T-cell (primary cell): ENCODE results near the gene IRAK3. TPM values are rescaled to one million over a fixed set of nuclear protein-coding genes. Genes with fewer than 3 reads are reported as not detected.

ENCODE experiments used
- ATAC-seq, 4 experiments: fragments of 200-7000 bp in 3 of 4; fragments of 150-1000 bp in 1 of 4; cut with Tn5 transposase; replicated peaks in 1 of 4; 1 replicate in 3 of 4; 2 replicates in 1 of 4; pipeline ENCODE4 v1.10.0; 2021; ENCODE audit warnings: moderate library complexity in 3 of 4, mild to moderate bottlenecking in 2 of 4, moderate number of reproducible peaks in 1 of 4
- CTCF ChIA-PET, 2 donors: fragments of 300-600 bp; sonication (Branson Sonifier 250); formaldehyde crosslinking; loops; one replicate each; lab custom pipeline; 2022; ENCODE audit warnings: antibody characterized with exemption in 2 of 2; lab: Charles Lee
- POLR2A ChIA-PET, 2 donors: fragments of 300-600 bp; sonication (Branson Sonifier 250); formaldehyde crosslinking; loops; one replicate each; lab custom pipeline; 2022; ENCODE audit warnings: antibody characterized with exemption in 2 of 2; lab: Charles Lee
- DNase-seq, 35 experiments: peaks; one replicate each; pipeline versions ENCODE4 v3.0.0 to v3.0.0-alpha.2; 2013 to 2023
- H3K27ac ChIP-seq: one replicate; pipeline ENCODE4 v1.5.1; 2013; ENCODE audit warnings: low read length
- H3K27me3 ChIP-seq, 2 experiments: replicated peaks in 1 of 2; 1 replicate in 1 of 2; 2 replicates in 1 of 2; pipeline versions ENCODE4 v1.6.1 to v1.7.0; 2013; ENCODE audit warnings: low read length in 1 of 2, mixed read lengths in 1 of 2; ENCODE audit not compliant: control insufficient read depth in 2 of 2, insufficient read depth in 2 of 2; ENCODE audit errors: extremely low read depth in 1 of 2
- H3K36me3 ChIP-seq, 2 donors: 1 replicate in 1 of 2; 2 replicates in 1 of 2; pipeline versions ENCODE4 v1.6.1 to v1.7.0; 2013; ENCODE audit warnings: low read length in 1 of 2; ENCODE audit not compliant: control insufficient read depth in 2 of 2, insufficient read depth in 1 of 2; ENCODE audit errors: extremely low read depth in 1 of 2
- H3K4me1 ChIP-seq, 2 experiments: 1 replicate in 1 of 2; 2 replicates in 1 of 2; pipeline versions ENCODE4 v1.6.1 to v1.7.0; 2013; ENCODE audit warnings: low read length in 2 of 2, mixed read lengths in 1 of 2; ENCODE audit not compliant: insufficient read depth in 2 of 2, control insufficient read depth in 1 of 2; ENCODE audit errors: extremely low read depth in 1 of 2
- H3K4me3 ChIP-seq, 2 donors: 1 replicate in 1 of 2; 2 replicates in 1 of 2; pipeline versions ENCODE4 v1.5.1 to v1.7.0; 2013; ENCODE audit warnings: mild to moderate bottlenecking in 2 of 2, low read length in 1 of 2, moderate library complexity in 1 of 2; ENCODE audit not compliant: control insufficient read depth in 1 of 2; ENCODE audit errors: extremely low read depth in 1 of 2
- H3K9me3 ChIP-seq: 2 replicates; pipeline ENCODE4 v1.7.0; 2013
- H3K27ac Mint-ChIP-seq, 2 donors: one replicate each; pipeline ENCODE4 v1.8.0; 2020 to 2021; ENCODE audit warnings: mild to moderate bottlenecking in 2 of 2, mixed read lengths in 2 of 2
- H3K27me3 Mint-ChIP-seq, 2 donors: one replicate each; pipeline ENCODE4 v1.8.0; 2021 to 2022; ENCODE audit warnings: mixed read lengths in 2 of 2
- H3K36me3 Mint-ChIP-seq: one replicate; pipeline ENCODE4 v1.8.0; 2021; ENCODE audit warnings: mixed read lengths
- H3K4me1 Mint-ChIP-seq, 3 donors: one replicate each; pipeline ENCODE4 v1.8.0; 2020 to 2022; ENCODE audit warnings: mixed read lengths in 3 of 3, mild to moderate bottlenecking in 1 of 3
- H3K4me3 Mint-ChIP-seq, 3 donors: one replicate each; pipeline ENCODE4 v1.8.0; 2020 to 2022; ENCODE audit warnings: mild to moderate bottlenecking in 3 of 3, mixed read lengths in 3 of 3, moderate library complexity in 3 of 3
- H3K9me3 Mint-ChIP-seq, 3 donors: one replicate each; pipeline ENCODE4 v1.8.0; 2020 to 2022; ENCODE audit warnings: mixed read lengths in 3 of 3
- whole genome bisulfite sequencing: methylation state at CpG from one replicate; pipeline ENCODE4 v1.1.5; 2013; ENCODE audit warnings: missing lambda C conversion rate; ENCODE audit not compliant: insufficient coverage; 5-methylcytosine and 5-hydroxymethylcytosine counted together
- total RNA-seq, 35 experiments: library from RNA in 6 of 35; stranded (reverse) in 6 of 35; fragments of 120-200 nt in 1 of 35; gene quantifications; one replicate each; pipeline versions ENCODE4 v1.2.1 to v1.2.4 and lab custom pipeline; 2013 to 2026

IRAK3 gene
- total RNA-seq, 5 donors from 2014 or later (not counting 1 experiment from before 2014, with no cell fraction given), result 0.16 to 1.0 (median 0.39) TPM

- no peak for DNase-seq
- ATAC-seq, result no peak
- H3K9me3 Mint-ChIP-seq, result peaks cover 0 to 10% (median 3%) of the 10 kb centered on the region in 3 donors
- CTCF ChIA-PET, result interaction anchor here in 1 of 2 donors (1.3 to 2.0 kb wide), 2 partner anchors 10 to 15 kb away, joined by 3 to 4 read pairs; no protein-coding TSS in a partner anchor
- POLR2A ChIA-PET, result interaction anchor here in 1 of 2 donors (0.5 kb wide), 1 partner anchor 614 kb away, joined by 3 read pairs; no protein-coding TSS in a partner anchor
- Histone ChIP-seq H3K27me3 (no peaks in the 10 kb centered on the region), H3K4me3 (no peak overlapping the region), H3K27ac (no peak overlapping the region), H3K36me3 (peaks cover 10 to 25% of the 10 kb centered on the region in 2 donors), H3K9me3 (no peaks in the 10 kb centered on the region), H3K4me1 (no peaks in the 10 kb centered on the region)
- no peaks in the 10 kb centered on the region for H3K27me3 Mint-ChIP-seq
- no peak overlapping the region for H3K4me3 Mint-ChIP-seq
- H3K4me1 Mint-ChIP-seq, result peaks cover 81 to 82% (median 82%) of the 10 kb centered on the region in 3 donors
- no peak overlapping the region for H3K27ac Mint-ChIP-seq
- H3K36me3 Mint-ChIP-seq, result peaks cover 74% of the 10 kb centered on the region
- 96% methylated on average over 21 of the region's 28 CpGs for WGBS
Measured at GRCh38 chr12:66160704-66161103, 28.3 kb upstream of the IRAK3 start.

GRCh38 chr12:66162701-66163100 lies 26.3 kb upstream of the IRAK3 start:
- WGBS, result 100% methylated on average over 1 of the region's 2 CpGs
- H3K4me1 ChIP-seq, result peaks cover 1% of the 10 kb centered on the region in 2 experiments
- Mint-ChIP-seq H3K9me3 (peaks cover 0 to 14% (median 3%) of the 10 kb centered on the region in 3 donors), H3K27me3 (no peaks in the 10 kb centered on the region), H3K4me1 (peaks cover 80 to 82% (median 80%) of the 10 kb centered on the region in 3 donors), H3K4me3 (no peak overlapping the region), H3K36me3 (peaks cover 75% of the 10 kb centered on the region), H3K27ac (no peak overlapping the region)
- ChIA-PET POLR2A (no interaction called here), CTCF (interaction anchor here in 1 of 2 donors (0.6 to 1.1 kb wide), 2 partner anchors 1460 to 1613 kb away, joined by 3 read pairs; no protein-coding TSS in a partner anchor)
- H3K36me3 ChIP-seq, result peaks cover 10 to 25% of the 10 kb centered on the region in 2 donors
- ATAC-seq (no peak), DNase-seq (no peak)
- H3K4me3 ChIP-seq, result no peak overlapping the region
- peaks cover 2% of the 10 kb centered on the region for H3K9me3 ChIP-seq
- no peak overlapping the region for H3K27ac ChIP-seq
- no peaks in the 10 kb centered on the region for H3K27me3 ChIP-seq

- POLR2A ChIA-PET, result no interaction called here
- DNase-seq, result no peak
- Histone ChIP-seq H3K4me1 (peaks cover 3 to 7% of the 10 kb centered on the region in 2 experiments), H3K36me3 (peaks cover 10 to 25% of the 10 kb centered on the region in 2 donors), H3K27me3 (no peaks in the 10 kb centered on the region), H3K9me3 (peaks cover 2% of the 10 kb centered on the region), H3K4me3 (no peak overlapping the region), H3K27ac (no peak overlapping the region)
- no peaks in the 10 kb centered on the region for H3K27me3 Mint-ChIP-seq
- peaks cover 0 to 14% (median 3%) of the 10 kb centered on the region in 3 donors for H3K9me3 Mint-ChIP-seq
- CTCF ChIA-PET, result no interaction called here
- peaks cover 82 to 85% (median 83%) of the 10 kb centered on the region in 3 donors for H3K4me1 Mint-ChIP-seq
- no peak for ATAC-seq
- WGBS, result no CpG with 5 or more reads among the region's 4 CpGs
- peak overlapping the region; percentile 12 to 53 for H3K27ac Mint-ChIP-seq
- peaks cover 77% of the 10 kb centered on the region for H3K36me3 Mint-ChIP-seq
- no peak overlapping the region for H3K4me3 Mint-ChIP-seq
Measured at GRCh38 chr12:66163289-66163688, 25.7 kb upstream of the IRAK3 start.

- Mint-ChIP-seq H3K36me3 (peaks cover 73% of the 10 kb centered on the region), H3K9me3 (peaks cover 0 to 14% (median 3%) of the 10 kb centered on the region in 3 donors), H3K27me3 (no peaks in the 10 kb centered on the region), H3K4me3 (no peak overlapping the region), H3K27ac (peak overlapping the region in 1 of 2 donors; percentile 68), H3K4me1 (peaks cover 81 to 84% (median 82%) of the 10 kb centered on the region in 3 donors)
- Histone ChIP-seq H3K36me3 (peaks cover 10 to 15% of the 10 kb centered on the region in 2 donors), H3K27me3 (peaks cover 0 to under 1% of the 10 kb centered on the region in 2 experiments), H3K27ac (no peak overlapping the region), H3K4me1 (peaks cover 9 to 11% of the 10 kb centered on the region in 2 experiments), H3K4me3 (no peak overlapping the region), H3K9me3 (peaks cover 2% of the 10 kb centered on the region)
- ATAC-seq, result no peak
- whole genome bisulfite sequencing, result 100% methylated on average over 1 of the region's 3 CpGs
- DNase-seq, result no peak
- ChIA-PET CTCF (interaction anchor here in 1 of 2 donors (0.7 kb wide), 1 partner anchor 624 kb away, joined by 3 read pairs; no protein-coding TSS in a partner anchor), POLR2A (no interaction called here)
Measured at GRCh38 chr12:66164349-66164821, 24.6 kb upstream of the IRAK3 start.

- peaks cover 65% of the 10 kb centered on the region for H3K36me3 Mint-ChIP-seq
- peaks cover 9 to 11% of the 10 kb centered on the region in 2 experiments for H3K4me1 ChIP-seq
- WGBS, result no CpG with 5 or more reads among the region's 2 CpGs
Measured at GRCh38 chr12:66165141-66165540, 23.9 kb upstream of the IRAK3 start.

GRCh38 chr12:66166561-66166960 lies 22.5 kb upstream of the IRAK3 start:
- ChIA-PET POLR2A (interaction anchor here (0.6 kb wide), 2 partner anchors 9 to 59 kb away, joined by 3 to 4 read pairs; no protein-coding TSS in a partner anchor), CTCF (no interaction called here)
- ATAC-seq (no peak), DNase-seq (no peak)
- peak overlapping the region in 1 of 2 donors; percentile 40 for H3K27ac Mint-ChIP-seq
- peaks cover 78 to 89% (median 79%) of the 10 kb centered on the region in 3 donors for H3K4me1 Mint-ChIP-seq
- no peak overlapping the region for H3K27ac ChIP-seq
- peak overlapping the region in 1 of 3 donors; percentile 90 for H3K4me3 Mint-ChIP-seq
- H3K9me3 Mint-ChIP-seq, result peaks cover 0 to 14% (median 3%) of the 10 kb centered on the region in 3 donors
- peaks cover 12 to 17% of the 10 kb centered on the region in 2 experiments for H3K4me1 ChIP-seq
- H3K27me3 ChIP-seq, result peaks cover 0 to 3% of the 10 kb centered on the region in 2 experiments
- H3K36me3 ChIP-seq, result peaks cover 0 to 2% of the 10 kb centered on the region in 2 donors
- no peaks in the 10 kb centered on the region for H3K27me3 Mint-ChIP-seq
- no peak overlapping the region for H3K4me3 ChIP-seq
- WGBS, result no CpG with 5 or more reads among the region's 2 CpGs
- peaks cover 2% of the 10 kb centered on the region for H3K9me3 ChIP-seq
- peaks cover 52% of the 10 kb centered on the region for H3K36me3 Mint-ChIP-seq

More at GRCh38 chr12:66165141-66165540, 23.9 kb upstream of the IRAK3 start:
- H3K27me3 Mint-ChIP-seq, result no peaks in the 10 kb centered on the region
- H3K9me3 ChIP-seq, result peaks cover 2% of the 10 kb centered on the region
- H3K27ac Mint-ChIP-seq, result no peak overlapping the region
- peaks cover 0 to 14% (median 3%) of the 10 kb centered on the region in 3 donors for H3K9me3 Mint-ChIP-seq
- H3K36me3 ChIP-seq, result peaks cover 8 to 10% of the 10 kb centered on the region in 2 donors
- no peak overlapping the region for H3K27ac ChIP-seq
- ChIA-PET CTCF (no interaction called here), POLR2A (no interaction called here)
- DNase-seq (no peak), ATAC-seq (no peak)
- no peak overlapping the region for H3K4me3 ChIP-seq
- H3K27me3 ChIP-seq, result peaks cover 0 to 3% of the 10 kb centered on the region in 2 experiments
- no peak overlapping the region for H3K4me3 Mint-ChIP-seq
- H3K4me1 Mint-ChIP-seq, result peaks cover 77 to 82% (median 79%) of the 10 kb centered on the region in 3 donors
